Liver (tissue), 9 donors: ENCODE measurements around the gene ARID3B. TPM values are rescaled to one million over a fixed set of nuclear protein-coding genes. Genes with fewer than 3 reads are reported as not detected.

Experiments used
- DNase-seq: peaks from one replicate; pipeline ENCODE4 v3.0.0-alpha.2; 2017; ENCODE audit warnings: low spot score
- H3K27ac ChIP-seq, 2 donors: one replicate each; pipeline ENCODE4 v1.7.0; 2013; ENCODE audit warnings: inconsistent platforms in 2 of 2, low read length in 2 of 2, control low read depth in 1 of 2, low read depth in 1 of 2, mild to moderate bottlenecking in 1 of 2
- H3K27me3 ChIP-seq, 4 donors: one replicate each; pipeline versions ENCODE4 v1.6.1 to v1.7.0; 2013; ENCODE audit warnings: low read length in 3 of 4, inconsistent platforms in 1 of 4, mild to moderate bottlenecking in 1 of 4, moderate library complexity in 1 of 4; ENCODE audit not compliant: control insufficient read depth in 4 of 4, insufficient read depth in 4 of 4
- H3K36me3 ChIP-seq, 4 donors: one replicate each; pipeline versions ENCODE4 v1.6.1 to v1.7.0; 2013; ENCODE audit warnings: low read length in 3 of 4, mild to moderate bottlenecking in 3 of 4, low read depth in 1 of 4, moderate library complexity in 1 of 4; ENCODE audit not compliant: control insufficient read depth in 4 of 4, insufficient read depth in 3 of 4
- H3K4me1 ChIP-seq, 4 donors: one replicate each; pipeline versions ENCODE4 v1.6.1 to v1.7.0; 2013; ENCODE audit warnings: low read length in 3 of 4, mild to moderate bottlenecking in 3 of 4, moderate library complexity in 1 of 4; ENCODE audit not compliant: control insufficient read depth in 4 of 4, insufficient read depth in 4 of 4
- H3K4me3 ChIP-seq, 3 donors: one replicate each; pipeline versions ENCODE4 v1.6.1 to v1.7.0; 2013; ENCODE audit warnings: low read length in 3 of 3, control low read depth in 1 of 3, low read depth in 1 of 3, mild to moderate bottlenecking in 1 of 3
- H3K9ac ChIP-seq, 2 donors: one replicate each; pipeline ENCODE4 v1.7.0; 2013; ENCODE audit warnings: low read length in 2 of 2, mild to moderate bottlenecking in 2 of 2, moderate library complexity in 2 of 2, control low read depth in 1 of 2, low read depth in 1 of 2
- H3K9me3 ChIP-seq, 4 donors: one replicate each; pipeline versions ENCODE4 v1.6.1 to v1.7.0; 2013; ENCODE audit warnings: low read length in 3 of 4; ENCODE audit not compliant: control insufficient read depth in 4 of 4
- ATF3 ChIP-seq: IDR thresholded peaks from 2 replicates; pipeline ENCODE4 v1.6.1; 2016; ENCODE audit warnings: antibody characterized with exemption
- CTCF ChIP-seq: fragments of 150-350 bp; IDR thresholded peaks from 2 replicates; pipeline ENCODE4 v1.5.1; 2017; ENCODE audit warnings: improper control_type of control experiment, low read depth, low read length; ENCODE audit not compliant: missing input control
- FOXA1 ChIP-seq: IDR thresholded peaks from 2 replicates; pipeline ENCODE4 v1.6.1; 2016; ENCODE audit warnings: antibody characterized with exemption
- FOXA2 ChIP-seq: IDR thresholded peaks from 2 replicates; pipeline ENCODE4 v1.6.1; 2016; ENCODE audit warnings: antibody characterized with exemption
- GABPA ChIP-seq, 2 donors: IDR thresholded peaks in 1 of 2; conservative IDR thresholded peaks in 1 of 2; 2 replicates each; pipeline ENCODE4 v1.6.1; 2016; ENCODE audit warnings: antibody characterized with exemption in 2 of 2, mild to moderate bottlenecking in 1 of 2, moderate library complexity in 1 of 2
- HNF4A ChIP-seq, 2 donors: conservative IDR thresholded peaks; 2 replicates each; pipeline ENCODE4 v1.6.1; 2016; ENCODE audit warnings: antibody characterized with exemption in 2 of 2, mild to moderate bottlenecking in 2 of 2
- HNF4G ChIP-seq: IDR thresholded peaks from 2 replicates; pipeline ENCODE4 v1.6.1; 2016; ENCODE audit warnings: antibody characterized with exemption
- JUND ChIP-seq, 2 donors: IDR thresholded peaks; 2 replicates each; pipeline ENCODE4 v1.6.1; 2016; ENCODE audit warnings: antibody characterized with exemption in 2 of 2
- MAX ChIP-seq: IDR thresholded peaks from 2 replicates; pipeline ENCODE4 v1.6.1; 2016; ENCODE audit warnings: antibody characterized with exemption
- NR2F2 ChIP-seq: IDR thresholded peaks from 2 replicates; pipeline ENCODE4 v1.6.1; 2016; ENCODE audit warnings: antibody characterized with exemption
- RAD21 ChIP-seq, 2 donors: IDR thresholded peaks; 2 replicates each; pipeline ENCODE4 v1.6.1; 2016; ENCODE audit warnings: antibody characterized with exemption in 2 of 2, mild to moderate bottlenecking in 2 of 2
- RXRA ChIP-seq, 2 donors: IDR thresholded peaks; 2 replicates each; pipeline ENCODE4 v1.6.1; 2017 to 2018; ENCODE audit warnings: antibody characterized with exemption in 2 of 2, mild to moderate bottlenecking in 1 of 2
- SP1 ChIP-seq: IDR thresholded peaks from 2 replicates; pipeline ENCODE4 v1.6.1; 2018; ENCODE audit warnings: antibody characterized with exemption, mild to moderate bottlenecking
- TAF1 ChIP-seq: conservative IDR thresholded peaks from 2 replicates; pipeline ENCODE4 v1.6.1; 2016; ENCODE audit warnings: antibody characterized with exemption, mild to moderate bottlenecking
- YY1 ChIP-seq: IDR thresholded peaks from 2 replicates; pipeline ENCODE4 v1.6.1; 2016; ENCODE audit warnings: antibody characterized with exemption, mild to moderate bottlenecking
- WGBS: extraction: QIAGEN DNeasy Blood & Tissue Kit; methylation state at CpG from one replicate; pipeline ENCODE4 v1.1.7; 2013; 5-methylcytosine and 5-hydroxymethylcytosine counted together
- polyA plus RNA-seq, 2 donors: library from polyadenylated mRNA; stranded (reverse) in 1 of 2; unstranded in 1 of 2; fragments of 200-250 nt in 1 of 2; fragments of >200 nt in 1 of 2; fragmentation: Nextera tagmentation in 1 of 2; extraction: Ambion mirVana in 1 of 2; gene quantifications; one replicate each; pipeline versions ENCODE4 v1.2.1 to v1.2.3, GENCODE V29; 2013 to 2015
- total RNA-seq, 2 donors: library from RNA; depleted of rRNA; stranded (reverse); fragments of >200 nt; gene quantifications; one replicate each; pipeline ENCODE4 v1.2.3, GENCODE V29; 2014
- TF ChIP-seq, protein P1 (sequence below): IDR thresholded peaks from 2 replicates; pipeline ENCODE4 v1.6.1; 2016; ENCODE audit warnings: antibody characterized with exemption
- donor health status: healthy.
- donor health status: healthy.
- donor health status: healthy.
- donor health status: healthy.
- donor health status: healthy.

ARID3B gene
- total and polyA plus RNA-seq, 4 donors = 1.4 to 6.6 (median 2.7) TPM

- no peaks in the 10 kb centered on the region for H3K9me3 ChIP-seq
- H3K36me3 ChIP-seq = peaks cover 31 to 75% (median 61%) of the 10 kb centered on the region in 4 donors
- H3K4me3 ChIP-seq = no peak overlapping the region
- 94% methylated on average over 21 of the region's 21 CpGs for WGBS
- no peak overlapping the region for H3K9ac ChIP-seq
- TF ChIP-seq JUND (IDR thresholded peaks at IDR 0.05) (no peak), RXRA (IDR thresholded peaks at IDR 0.05) (no peak), SP1 (no peak), CTCF (no peak), HNF4A (conservative IDR thresholded peaks at IDR 0.05) (no peak), TAF1 (no peak), HNF4G (no peak), FOXA2 (no peak), RAD21 (IDR thresholded peaks at IDR 0.05) (no peak)
- TF ChIP-seq, protein P1, sequence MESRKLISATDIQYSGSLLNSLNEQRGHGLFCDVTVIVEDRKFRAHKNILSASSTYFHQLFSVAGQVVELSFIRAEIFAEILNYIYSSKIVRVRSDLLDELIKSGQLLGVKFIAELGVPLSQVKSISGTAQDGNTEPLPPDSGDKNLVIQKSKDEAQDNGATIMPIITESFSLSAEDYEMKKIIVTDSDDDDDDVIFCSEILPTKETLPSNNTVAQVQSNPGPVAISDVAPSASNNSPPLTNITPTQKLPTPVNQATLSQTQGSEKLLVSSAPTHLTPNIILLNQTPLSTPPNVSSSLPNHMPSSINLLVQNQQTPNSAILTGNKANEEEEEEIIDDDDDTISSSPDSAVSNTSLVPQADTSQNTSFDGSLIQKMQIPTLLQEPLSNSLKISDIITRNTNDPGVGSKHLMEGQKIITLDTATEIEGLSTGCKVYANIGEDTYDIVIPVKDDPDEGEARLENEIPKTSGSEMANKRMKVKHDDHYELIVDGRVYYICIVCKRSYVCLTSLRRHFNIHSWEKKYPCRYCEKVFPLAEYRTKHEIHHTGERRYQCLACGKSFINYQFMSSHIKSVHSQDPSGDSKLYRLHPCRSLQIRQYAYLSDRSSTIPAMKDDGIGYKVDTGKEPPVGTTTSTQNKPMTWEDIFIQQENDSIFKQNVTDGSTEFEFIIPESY = no peak
- no peaks in the 10 kb centered on the region for H3K27me3 ChIP-seq
- no peak for DNase-seq
- peaks cover 9 to 39% (median 33%) of the 10 kb centered on the region in 4 donors for H3K4me1 ChIP-seq
- H3K27ac ChIP-seq = no peak overlapping the region
Measured at GRCh38 chr15:74621936-74622335, 80.9 kb downstream of the ARID3B start.

GRCh38 chr15:74622758-74623157 is 81.7 kb downstream of the ARID3B start:
- Histone ChIP-seq H3K27ac (no peak overlapping the region), H3K9ac (no peak overlapping the region), H3K4me1 (peaks cover 5 to 31% (median 25%) of the 10 kb centered on the region in 4 donors), H3K36me3 (peaks cover 38 to 83% (median 68%) of the 10 kb centered on the region in 4 donors), H3K4me3 (no peak overlapping the region), H3K27me3 (no peaks in the 10 kb centered on the region), H3K9me3 (no peaks in the 10 kb centered on the region)
- TF ChIP-seq RAD21 (IDR thresholded peaks at IDR 0.05) = no peak
- TF ChIP-seq FOXA2 = no peak
- no peak for TF ChIP-seq FOXA1
- no peak for TF ChIP-seq GABPA (IDR thresholded peaks at IDR 0.05 in 1 of 2, conservative IDR thresholded peaks at IDR 0.05 in 1 of 2)
- TF ChIP-seq HNF4G = no peak
- TF ChIP-seq HNF4A (conservative IDR thresholded peaks at IDR 0.05) = no peak
- TF ChIP-seq, protein P1 = no peak
- no peak for TF ChIP-seq YY1
- no peak for TF ChIP-seq NR2F2
- TF ChIP-seq MAX = no peak
- no peak for TF ChIP-seq SP1
- TF ChIP-seq JUND (IDR thresholded peaks at IDR 0.05) = no peak
- TF ChIP-seq ATF3 = no peak
- no peak for DNase-seq
- WGBS = 93% methylated on average over 3 of the region's 3 CpGs
